ENCODE data around the gene SERPINA5. TPM values are rescaled to one million over a fixed set of nuclear protein-coding genes. Genes with fewer than 3 reads are reported as not detected.

Gene SERPINA5
- total and polyA plus RNA-seq, 2 donors (not counting 1 experiment from before 2014, with no cell fraction given): not detected

- Histone ChIP-seq H2AFZ (ENCODE audit: insufficient read depth, low read depth, low read length, poor library complexity, severe bottlenecking) (no peak overlapping the region), H3K9ac (ENCODE audit: low read length) (no peak overlapping the region), H3K79me2 (ENCODE audit: control insufficient read depth, insufficient read depth, low read length) (no peaks in the 10 kb centered on the region), H3K4me2 (replicated peaks; ENCODE audit: low read depth, low read length, poor library complexity, severe bottlenecking) (no peak overlapping the region), H3K27ac (ENCODE audit: low read length in 2 of 2) (no peak overlapping the region), H3K4me1 (ENCODE audit: control insufficient read depth in 2 of 2, insufficient read depth in 2 of 2, low read length in 2 of 2) (no peaks in the 10 kb centered on the region), H4K20me1 (ENCODE audit: control insufficient read depth, insufficient read depth, low read length, poor library complexity, severe bottlenecking) (no peaks in the 10 kb centered on the region), H3K36me3 (replicated peaks in 1 of 2; ENCODE audit: control extremely low read depth in 1 of 2, control insufficient read depth in 1 of 2, extremely low read depth in 1 of 2, insufficient read depth in 2 of 2, low read length in 1 of 2) (no peaks in the 10 kb centered on the region), H3K27me3 (replicated peaks in 1 of 4; ENCODE audit: control extremely low read depth in 1 of 4, control insufficient read depth in 3 of 4, insufficient read depth in 4 of 4, low read length in 3 of 4) (no peaks in the 10 kb centered on the region), H3K4me3 (ENCODE audit: control extremely low read depth in 1 of 5, extremely low read depth in 1 of 5, insufficient read depth in 1 of 5, low read depth in 2 of 5, low read length in 4 of 5) (no peak overlapping the region), H3K9me3 (ENCODE audit: control extremely low read depth in 1 of 3, control insufficient read depth in 2 of 3, insufficient read depth in 1 of 3, low read length in 2 of 3) (peaks cover 0 to 20% (median 0%) of the 10 kb centered on the region in 3 donors)
- Mint-ChIP-seq H3K4me3 (no peak overlapping the region), H3K4me1 (no peaks in the 10 kb centered on the region), H3K27me3 (peaks cover 7% of the 10 kb centered on the region), H3K27ac (no peak overlapping the region), H3K9me3 (ENCODE audit: insufficient read depth) (peaks cover 3% of the 10 kb centered on the region)
- ATAC-seq (ENCODE audit: low read depth) (no peak), DNase-seq (no peak)
- CTCF ChIA-PET: no interaction called here
- no peak for TF ChIP-seq EZH2 (IDR thresholded peaks at IDR 0.05; ENCODE audit: borderline replicate concordance, insufficient read depth, low read depth, low read length, poor library complexity, severe bottlenecking)
- no peak for TF ChIP-seq CTCF (IDR thresholded peaks at IDR 0.05)
- POLR2A ChIA-PET: no interaction called here
- WGBS (ENCODE audit: insufficient coverage): 92% methylated on average over 7 of the region's 7 CpGs
- intact Hi-C loops (cut with micrococcal nuclease): no loop called here
Observed at GRCh38 chr14:94594441-94594840, 13.2 kb downstream of the SERPINA5 start.

- 75% methylated on average over 2 of the region's 2 CpGs for WGBS (ENCODE audit: insufficient coverage)
- H3K9me3 ChIP-seq (ENCODE audit: control extremely low read depth in 1 of 3, control insufficient read depth in 2 of 3, insufficient read depth in 1 of 3, low read length in 2 of 3): peaks cover 0 to 16% (median 0%) of the 10 kb centered on the region in 3 donors
- Mint-ChIP-seq H3K4me1 (no peaks in the 10 kb centered on the region), H3K9me3 (ENCODE audit: insufficient read depth) (peaks cover under 1% of the 10 kb centered on the region), H3K27me3 (peaks cover 7% of the 10 kb centered on the region), H3K27ac (no peak overlapping the region), H3K4me3 (no peak overlapping the region)
- no peak overlapping the region for H3K4me3 ChIP-seq (ENCODE audit: control extremely low read depth in 1 of 5, extremely low read depth in 1 of 5, insufficient read depth in 1 of 5, low read depth in 2 of 5, low read length in 4 of 5)
- ATAC-seq (ENCODE audit: low read depth) (no peak), DNase-seq (no peak)
- no peaks in the 10 kb centered on the region for H3K36me3 ChIP-seq (replicated peaks in 1 of 2; ENCODE audit: control extremely low read depth in 1 of 2, control insufficient read depth in 1 of 2, extremely low read depth in 1 of 2, insufficient read depth in 2 of 2, low read length in 1 of 2)
- no peak overlapping the region for H3K27ac ChIP-seq (ENCODE audit: low read length in 2 of 2)
- H3K27me3 ChIP-seq (replicated peaks in 1 of 4; ENCODE audit: control extremely low read depth in 1 of 4, control insufficient read depth in 3 of 4, insufficient read depth in 4 of 4, low read length in 3 of 4): no peaks in the 10 kb centered on the region
- no peaks in the 10 kb centered on the region for H4K20me1 ChIP-seq (ENCODE audit: control insufficient read depth, insufficient read depth, low read length, poor library complexity, severe bottlenecking)
- H2AFZ ChIP-seq (ENCODE audit: insufficient read depth, low read depth, low read length, poor library complexity, severe bottlenecking): no peak overlapping the region
- H3K79me2 ChIP-seq (ENCODE audit: control insufficient read depth, insufficient read depth, low read length): no peaks in the 10 kb centered on the region
- ChIA-PET CTCF (no interaction called here), POLR2A (no interaction called here)
- H3K9ac ChIP-seq (ENCODE audit: low read length): no peak overlapping the region
- no peaks in the 10 kb centered on the region for H3K4me1 ChIP-seq (ENCODE audit: control insufficient read depth in 2 of 2, insufficient read depth in 2 of 2, low read length in 2 of 2)
- no peak overlapping the region for H3K4me2 ChIP-seq (replicated peaks; ENCODE audit: low read depth, low read length, poor library complexity, severe bottlenecking)
- TF ChIP-seq CTCF (IDR thresholded peaks at IDR 0.05) (no peak), EZH2 (IDR thresholded peaks at IDR 0.05; ENCODE audit: borderline replicate concordance, insufficient read depth, low read depth, low read length, poor library complexity, severe bottlenecking) (no peak)
- intact Hi-C loops (cut with micrococcal nuclease): no loop called here
Observed at GRCh38 chr14:94595912-94596311, 14.7 kb downstream of the SERPINA5 start.
